ENCODE measurements around the gene TCERG1L. TPM values are rescaled to one million over a fixed set of nuclear protein-coding genes. Genes with fewer than 3 reads are reported as not detected.

Gene TCERG1L
- total and polyA plus RNA-seq, 9 of the 15 experiments (the other 6 are each of a cell fraction or from before 2014, with no cell fraction given), result not detected

- no peak for TF ChIP-seq THRB (CRISPR knock-in tag; conservative IDR thresholded peaks at IDR 0.05)
Observed at GRCh38 chr10:131070856-131071255, 240.7 kb downstream of the TCERG1L start (continued).

GRCh38 chr10:131068760-131069159, 242.8 kb downstream of the TCERG1L start:
- peak in 1 of 3 experiments; percentile 58; a peak in 2 of 6 replicates for TF ChIP-seq ZBTB11 (CRISPR knock-in tag; IDR thresholded peaks at IDR 0.05)
- TF ChIP-seq GABPA (tag; conservative IDR thresholded peaks at IDR 0.05; ENCODE audit: low read depth), result peak; percentile 54; the same call in 1 of the 2 replicates
- TF ChIP-seq ID3 (CRISPR knock-in tag; IDR thresholded peaks at IDR 0.05), result no peak
- no peak for TF ChIP-seq ID3 (tag; IDR thresholded peaks at IDR 0.05)
- H3K9me1 ChIP-seq (ENCODE audit: control insufficient read depth, insufficient read depth, low read length), result no peaks in the 10 kb centered on the region
- H3K4me1 ChIP-seq (replicated peaks in 1 of 2; ENCODE audit: control insufficient read depth in 2 of 2, insufficient read depth in 2 of 2, low read length in 2 of 2), result no peaks in the 10 kb centered on the region
- ATAC-seq (no peak), DNase-seq (ENCODE audit: extremely low read depth in 1 of 4, low spot score in 3 of 4) (no peak), FAIRE-seq (no peak)
- no peak overlapping the region for H3K27ac ChIP-seq (ENCODE audit: extremely low read depth, low read depth, low read length)
- H3K9ac ChIP-seq (ENCODE audit: insufficient read depth in 1 of 2, low read depth in 2 of 2, low read length in 2 of 2), result no peak overlapping the region
- no TSS peak for BruUV-seq (replicated peaks)
- no peaks in the 10 kb centered on the region for H3K36me3 ChIP-seq (ENCODE audit: control insufficient read depth, insufficient read depth, low read length)
- H4K20me1 ChIP-seq (replicated peaks; ENCODE audit: control insufficient read depth, insufficient read depth, low read length), result no peaks in the 10 kb centered on the region
- in situ Hi-C loops (cut with MboI), result no loop called here
- CTCF ChIA-PET (ENCODE audit: low intra/inter-chr PET ratio), result no interaction called here
- H3K9me3 ChIP-seq (replicated peaks; ENCODE audit: control insufficient read depth, insufficient read depth, low read depth, low read length), result no peaks in the 10 kb centered on the region; the same call in 1 of the 2 replicates
- H3K4me3 ChIP-seq, result no peak overlapping the region
- POLR2A ChIA-PET, result no interaction called here
- H3K4me2 ChIP-seq (ENCODE audit: insufficient read depth, low read length), result no peak overlapping the region
- no peaks in the 10 kb centered on the region for H3K79me2 ChIP-seq (ENCODE audit: control insufficient read depth, insufficient read depth, low read length)
- H2AFZ ChIP-seq (ENCODE audit: low read depth, low read length), result no peak overlapping the region
- intact Hi-C loops (cut with micrococcal nuclease), result no loop called here
- H3K27me3 ChIP-seq (ENCODE audit: control insufficient read depth in 2 of 2, insufficient read depth in 2 of 2, low read length in 2 of 2), result no peaks in the 10 kb centered on the region
- 2% methylated on average over 6 of the region's 6 CpGs for WGBS (ENCODE audit: insufficient coverage, low coverage, missing lambda C conversion rate)
